Endothelial cell of umbilical vein (primary cell): ENCODE results near the gene JARID2. TPM values are rescaled to one million over a fixed set of nuclear protein-coding genes. Genes with fewer than 3 reads are reported as not detected.

ENCODE experiments used
- BruUV-seq: library from RNA; stranded (reverse); fragments of 400-500 nt; replicated peaks from 2 replicates; lab custom pipeline; 2021; lab: Mats Ljungman, UMichigan
- CTCF ChIA-PET: fragments of 300-600, 350-600 bp; sonication (Branson Sonifier 250); formaldehyde crosslinking; loops from one replicate; lab custom pipeline; 2021; ENCODE audit warnings: antibody characterized with exemption, inconsistent platforms; lab: Charles Lee
- POLR2A ChIA-PET: fragments of 300-600, 350-600 bp; sonication (Branson Sonifier 250); formaldehyde crosslinking; loops from one replicate; lab custom pipeline; 2021; ENCODE audit warnings: antibody characterized with exemption, inconsistent platforms; lab: Charles Lee
- DNase-seq: peaks from one replicate; pipeline ENCODE4 v3.0.0-alpha.2; 2011; ENCODE audit warnings: low read depth, low spot score
- FAIRE-seq: peaks from 2 replicates; lab custom pipeline; 2011; peaks lifted over from hg19 to GRCh38; lab: Jason Lieb, UNC
- H2AFZ ChIP-seq: 2 replicates; pipeline ENCODE4 v1.6.0; 2012; ENCODE audit warnings: low read depth, low read length, control low read depth, inconsistent platforms
- H3K27ac ChIP-seq: 2 replicates; pipeline ENCODE4 v1.5.1; 2011; ENCODE audit warnings: low read depth, mild to moderate bottlenecking, control low read depth, low read length, moderate library complexity; ENCODE audit not compliant: insufficient read depth
- H3K27me3 ChIP-seq, 2 experiments: 2 replicates each; pipeline versions ENCODE4 v1.6.0 to v1.6.1; 2011; ENCODE audit warnings: low read length in 2 of 2, mixed read lengths in 1 of 2; ENCODE audit not compliant: control insufficient read depth in 2 of 2, insufficient read depth in 2 of 2
- H3K36me3 ChIP-seq, 2 experiments: 2 replicates in 1 of 2; 3 replicates in 1 of 2; pipeline ENCODE4 v1.5.1; 2011; ENCODE audit warnings: low read length in 2 of 2, mild to moderate bottlenecking in 1 of 2, moderate library complexity in 1 of 2; ENCODE audit not compliant: control insufficient read depth in 2 of 2, insufficient read depth in 2 of 2; ENCODE audit errors: extremely low read depth in 1 of 2
- H3K4me1 ChIP-seq: 3 replicates; pipeline ENCODE4 v1.5.1; 2011; ENCODE audit warnings: mild to moderate bottlenecking, low read length; ENCODE audit not compliant: control insufficient read depth, insufficient read depth; ENCODE audit errors: extremely low read depth
- H3K4me2 ChIP-seq: 2 replicates; pipeline ENCODE4 v1.6.1; 2011; ENCODE audit warnings: low read length, control low read depth, mixed read lengths; ENCODE audit not compliant: insufficient read depth
- H3K4me3 ChIP-seq, 3 experiments: fragments of 200-600 bp in 1 of 3; sonication (generic), shearing (Covaris generic) in 1 of 3; replicated peaks in 1 of 3; 2 replicates each; pipeline ENCODE4 v1.5.1; 2011 to 2016; ENCODE audit warnings: control low read depth in 3 of 3, low read length in 3 of 3, mild to moderate bottlenecking in 2 of 3, inconsistent platforms in 1 of 3, low read depth in 1 of 3, moderate library complexity in 1 of 3; ENCODE audit not compliant: insufficient read depth in 1 of 3
- H3K79me2 ChIP-seq: 2 replicates; pipeline ENCODE4 v1.6.0; 2012; ENCODE audit warnings: low read length, inconsistent platforms; ENCODE audit not compliant: control insufficient read depth, insufficient read depth
- H3K9ac ChIP-seq: replicated peaks from 2 replicates; pipeline ENCODE3; 2011; ENCODE audit warnings: low read length, control low read depth; ENCODE audit not compliant: insufficient read depth; ENCODE audit errors: extremely low read depth
- H3K9me1 ChIP-seq: replicated peaks from 3 replicates; pipeline ENCODE4 v1.6.0; 2011; ENCODE audit warnings: mild to moderate bottlenecking, low read length; ENCODE audit not compliant: control insufficient read depth, insufficient read depth; ENCODE audit errors: extremely low read depth
- H3K9me3 ChIP-seq: replicated peaks from 2 replicates; pipeline ENCODE4 v1.5.1; 2012; ENCODE audit warnings: low read length, inconsistent platforms; ENCODE audit not compliant: control insufficient read depth, insufficient read depth
- H4K20me1 ChIP-seq: replicated peaks from 2 replicates; pipeline ENCODE3; 2011; ENCODE audit warnings: mild to moderate bottlenecking, low read length; ENCODE audit not compliant: control insufficient read depth, insufficient read depth; ENCODE audit errors: extremely low read depth
- CTCF ChIP-seq, 2 donors: IDR thresholded peaks; 1 replicate in 1 of 2; 2 replicates in 1 of 2; pipeline ENCODE4 v1.5.1; 2011; ENCODE audit warnings: low read length in 2 of 2, mild to moderate bottlenecking in 2 of 2, moderate library complexity in 2 of 2, control low read depth in 1 of 2, inconsistent platforms in 1 of 2, low read depth in 1 of 2; ENCODE audit not compliant: insufficient read depth in 1 of 2; ENCODE audit errors: extremely low read depth in 1 of 2
- FOS ChIP-seq: IDR thresholded peaks from 2 replicates; pipeline ENCODE4 v1.6.1; 2011; ENCODE audit warnings: mild to moderate bottlenecking, low read length, moderate library complexity, borderline replicate concordance; ENCODE audit not compliant: insufficient read depth
- GATA2 ChIP-seq: IDR thresholded peaks from 2 replicates; pipeline ENCODE4 v1.7.0; 2011; ENCODE audit warnings: low read depth, mild to moderate bottlenecking, moderate library complexity, mixed read lengths, low read length; ENCODE audit not compliant: insufficient read length, insufficient read depth
- MAX ChIP-seq: IDR thresholded peaks from 2 replicates; pipeline ENCODE4 v1.6.1; 2011; ENCODE audit not compliant: insufficient read depth, insufficient read length
- MYC ChIP-seq: IDR thresholded peaks from one replicate; pipeline ENCODE4 v1.6.1; 2011; ENCODE audit warnings: mild to moderate bottlenecking, low read depth, low read length
- POLR2A ChIP-seq: IDR thresholded peaks from 2 replicates; pipeline ENCODE4 v1.6.1; 2012; ENCODE audit warnings: low read depth, mild to moderate bottlenecking, control low read depth, low read length
- POLR2AphosphoS5 ChIP-seq: IDR thresholded peaks from 2 replicates; pipeline ENCODE4 v1.6.1; 2012; ENCODE audit warnings: low read depth, mild to moderate bottlenecking, control low read depth, low read length, moderate library complexity; ENCODE audit not compliant: insufficient read depth
- dilution Hi-C: fragments of 300-500 bp; cut with MboI; formaldehyde crosslinking; loops from one replicate; pipeline ENCODE4 v1.15.0; 2019; ENCODE audit warnings: low sequenced_read_pairs; ENCODE audit not compliant: extremely low pct_ligation_motif_present
- intact Hi-C: fragments of 100-400 bp; cut with micrococcal nuclease; formaldehyde crosslinking; loops from one replicate; pipeline ENCODE4 v1.10.0; 2022
- polyA plus RNA-seq, 4 experiments: library from polyadenylated mRNA; depleted of rRNA in 3 of 4; stranded (reverse) in 3 of 4; unstranded in 1 of 4; fragments of >200 nt; gene quantifications; 2 replicates each; pipeline versions ENCODE4 v1.2.1 to v1.2.3, GENCODE V29; 2011 to 2012; ENCODE audit warnings: missing spikeins in 1 of 4
- total RNA-seq: library from RNA; stranded (reverse); gene quantifications from 2 replicates; pipeline ENCODE4 v1.2.3, GENCODE V29; 2021

Gene JARID2
- total and polyA plus RNA-seq, 2 donors (not counting 3 experiments of a cell fraction or from before 2014, with no cell fraction given), result 2.9 to 10.6 TPM

GRCh38 chr6:15506066-15506465 is 260.2 kb downstream of the JARID2 start:
- no peak overlapping the region for H3K4me2 ChIP-seq
- H3K4me1 ChIP-seq, result peaks cover 11% of the 10 kb centered on the region
- H3K4me3 ChIP-seq, result no peak overlapping the region
- H3K9me1 ChIP-seq, result no peaks in the 10 kb centered on the region
- no peak overlapping the region for H3K9ac ChIP-seq
- BruUV-seq, result no TSS peak
- no peaks in the 10 kb centered on the region for H3K79me2 ChIP-seq
- no peak for FAIRE-seq
- intact Hi-C loops, result no loop called here
- DNase-seq, result no peak
- H4K20me1 ChIP-seq, result no peaks in the 10 kb centered on the region
- H3K36me3 ChIP-seq, result peaks cover 1 to 2% of the 10 kb centered on the region in 2 experiments
- CTCF ChIA-PET, result interaction anchor here (1.2 kb wide), 1 partner anchor 117 kb away, joined by 5 read pairs; no protein-coding TSS in a partner anchor
- dilution Hi-C loops, result no loop called here
- H2AFZ ChIP-seq, result no peak overlapping the region
- no peak for TF ChIP-seq POLR2AphosphoS5
- no peak for TF ChIP-seq FOS
- no peak for TF ChIP-seq GATA2
- no peak for TF ChIP-seq MYC
- TF ChIP-seq MAX, result no peak
- no peak for TF ChIP-seq CTCF (IDR thresholded peaks at IDR 0.05; ENCODE audit: extremely low read depth in 1 of 2, insufficient read depth in 1 of 2, low read depth in 1 of 2, low read length in 2 of 2)
- TF ChIP-seq POLR2A, result no peak
- POLR2A ChIA-PET, result no interaction called here
- no peaks in the 10 kb centered on the region for H3K27me3 ChIP-seq
- H3K27ac ChIP-seq, result no peak overlapping the region
- no peaks in the 10 kb centered on the region for H3K9me3 ChIP-seq
